HG03460 (cell line): ENCODE data around the gene TMEM101.
"Not testable (repeated sequence)": the region's sequence is repeated elsewhere in the genome, so short reads cannot be mapped to it uniquely, and the experiment has no call there.

ENCODE experiments used
- ATAC-seq: cut with Tn5 transposase; IDR thresholded peaks from one replicate; pipeline ENCODE4 v1.9.1; 2021; ENCODE audit not compliant: unreplicated experiment

Gene TMEM101

GRCh38 chr17:44024271-44024663 is 9.5 kb upstream of the TMEM101 start:
- no peak for ATAC-seq

- no peak for ATAC-seq
These were observed 8.9 kb upstream of the TMEM101 start for GRCh38 chr17:44023545-44024270.

GRCh38 chr17:44022246-44022645 is 7.5 kb upstream of the TMEM101 start:
- no peak for ATAC-seq

- not testable (repeated sequence) for ATAC-seq
These were observed 6.5 kb upstream of the TMEM101 start for GRCh38 chr17:44021227-44021626.

DNA sequence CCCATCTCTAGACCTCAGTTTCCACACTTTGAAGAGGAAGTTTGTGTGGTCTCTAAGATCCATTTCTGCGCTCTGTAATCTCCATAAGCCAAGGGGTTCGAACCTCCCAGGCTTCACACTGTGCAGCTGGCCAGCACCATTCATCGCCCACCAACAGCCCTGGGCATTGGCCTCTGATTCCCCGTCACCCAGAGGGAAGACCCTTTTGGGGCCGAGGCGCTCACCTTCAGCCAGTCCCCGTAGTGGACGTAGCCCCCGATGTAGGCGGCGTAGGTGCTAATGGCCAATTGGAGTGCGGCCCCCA is 678 bp downstream of the TMEM101 start:
- ATAC-seq: no peak

DNA sequence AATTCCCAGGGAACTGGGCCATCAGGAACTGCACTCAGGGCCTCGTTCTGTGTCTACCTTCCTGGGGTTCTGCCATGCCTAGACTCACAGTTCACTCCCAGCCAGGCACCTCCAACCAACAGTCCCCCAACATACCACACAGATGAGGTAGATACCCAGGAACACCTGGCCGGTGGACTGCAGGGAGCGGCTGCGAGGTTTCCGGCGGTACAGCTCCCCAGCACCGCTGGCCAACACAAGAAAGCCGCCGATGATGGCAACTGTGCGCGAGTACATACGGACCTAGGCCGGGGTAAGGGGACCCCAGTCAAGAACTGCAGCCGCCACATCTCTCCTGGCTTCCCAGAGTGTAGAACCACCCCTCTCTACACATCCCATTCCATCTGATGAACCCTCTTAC is 1.9 kb downstream of the TMEM101 start:
- no peak for ATAC-seq

DNA sequence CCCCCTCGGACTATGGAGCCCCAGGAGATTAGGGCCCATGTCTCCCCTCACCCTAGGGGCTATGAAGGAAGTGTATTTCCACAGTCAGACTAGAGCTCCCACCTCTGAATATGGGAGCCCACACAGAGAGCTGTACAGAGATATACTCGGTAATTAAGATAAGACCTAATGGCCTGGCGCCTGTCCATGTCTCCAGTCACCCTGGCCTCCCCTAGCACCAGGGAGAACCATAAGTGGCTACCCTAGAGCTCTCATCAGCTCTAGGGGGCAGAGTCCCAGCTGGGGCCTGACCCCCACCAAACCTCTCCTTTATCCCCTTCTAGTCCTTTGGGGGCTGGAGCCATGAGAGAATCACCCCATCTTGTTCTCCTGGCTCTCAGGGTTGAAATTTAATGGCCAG is 2.4 kb downstream of the TMEM101 start:
- ATAC-seq: no peak

DNA sequence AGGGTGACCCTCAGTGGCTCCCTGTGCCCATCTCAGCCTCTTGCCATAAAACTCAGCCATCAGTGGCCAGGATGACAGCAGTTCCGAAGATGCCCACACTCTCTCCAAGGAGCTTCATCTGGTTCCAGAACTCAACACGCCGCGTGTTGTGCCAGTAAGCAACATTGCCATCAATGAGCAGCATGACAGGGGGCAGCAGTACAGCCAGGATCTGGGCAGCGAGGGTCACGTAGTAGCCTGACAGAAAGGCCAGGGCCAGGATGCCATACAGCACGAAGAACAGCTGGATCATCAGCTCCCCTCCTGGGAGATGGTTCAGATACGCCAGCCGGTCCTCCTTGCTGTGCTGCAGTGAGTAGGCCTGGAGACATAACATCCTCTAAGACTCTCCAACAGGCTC is 2.9 kb downstream of the TMEM101 start:
- no peak for ATAC-seq

GRCh38 chr17:44010966-44011647 is 3.7 kb downstream of the TMEM101 start:
- ATAC-seq: no peak

DNA sequence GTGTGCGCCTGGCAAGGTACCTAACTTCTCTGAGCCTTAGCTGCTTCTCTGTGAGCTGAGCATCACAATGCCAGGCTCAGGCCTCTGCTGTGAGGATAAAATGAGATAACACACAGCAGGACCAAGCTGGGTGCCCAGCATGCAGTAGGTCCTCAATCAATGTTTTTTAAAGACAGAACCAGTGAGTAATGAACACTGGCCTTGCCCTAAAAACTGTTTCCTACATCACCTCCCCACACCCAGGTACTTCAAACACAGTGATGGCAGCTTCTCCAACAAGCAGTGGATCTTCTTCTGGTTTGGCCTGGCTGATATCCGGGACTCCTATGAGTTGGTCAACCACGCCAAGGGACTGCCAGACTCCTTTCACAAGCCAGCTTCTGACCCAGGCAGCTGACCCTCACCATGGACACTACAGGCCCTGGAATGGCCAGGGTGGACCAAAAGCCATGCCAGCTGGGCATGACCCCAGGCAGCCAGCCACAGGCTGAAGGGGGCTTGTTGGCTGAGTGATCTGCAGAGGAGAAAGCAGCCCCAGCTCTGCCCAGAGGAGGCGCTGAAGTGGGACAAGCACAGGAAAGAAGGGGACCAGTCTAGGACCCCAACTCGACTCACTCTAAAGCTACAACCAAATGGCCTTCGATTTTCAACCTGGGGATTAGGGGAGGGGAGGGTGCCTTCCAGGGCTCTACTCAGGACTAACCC is 6.4 kb downstream of the TMEM101 start:
- ATAC-seq: no peak

- ATAC-seq: no peak
These were observed 7.2 kb downstream of the TMEM101 start for GRCh38 chr17:44007346-44008204.

GRCh38 chr17:44006598-44007345 is 8.0 kb downstream of the TMEM101 start:
- ATAC-seq: peak; percentile 49

- ATAC-seq: no peak
These were observed 8.5 kb downstream of the TMEM101 start for GRCh38 chr17:44006272-44006597.

- ATAC-seq: no peak
These were observed 9.1 kb downstream of the TMEM101 start for GRCh38 chr17:44005527-44006271.

DNA sequence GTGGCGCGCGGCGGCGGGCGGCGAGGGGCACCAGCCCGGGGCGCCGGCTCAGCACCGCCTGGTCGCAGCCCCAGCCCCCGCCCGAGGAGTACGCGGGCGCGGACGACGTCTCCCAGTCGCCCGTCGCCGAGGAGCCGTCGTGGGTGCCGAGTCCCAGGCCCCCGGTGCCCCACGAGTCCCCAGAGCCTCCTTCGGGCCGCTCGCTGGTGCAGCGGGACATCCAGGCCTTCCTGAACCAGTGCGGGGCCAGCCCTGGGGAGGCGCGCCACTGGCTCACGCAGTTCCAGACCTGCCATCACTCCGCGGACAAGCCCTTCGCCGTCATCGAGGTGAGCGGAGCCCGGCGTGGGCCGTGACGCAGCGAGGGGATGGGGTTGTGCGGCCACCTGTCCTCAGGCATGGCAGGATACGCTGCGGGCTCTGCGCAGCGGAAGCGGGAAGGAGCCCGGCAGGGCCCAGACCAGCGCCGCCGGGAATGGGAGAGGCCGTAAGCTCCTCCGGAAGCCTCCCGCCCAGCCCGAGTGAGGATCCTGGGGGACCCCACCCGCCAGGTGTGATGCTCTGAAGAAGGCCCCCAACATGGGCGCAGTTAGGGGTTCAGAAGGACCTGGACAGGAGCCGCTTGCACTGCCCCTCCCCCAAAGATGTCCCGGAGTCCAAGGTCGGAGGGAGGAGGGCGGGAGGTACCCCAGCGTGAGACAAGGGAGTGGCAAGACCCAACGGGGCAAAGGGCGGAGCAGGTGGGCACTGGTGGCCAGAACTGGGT is 9.8 kb downstream of the TMEM101 start:
- ATAC-seq: no peak

GRCh38 chr17:44004077-44004760 is 10.5 kb downstream of the TMEM101 start, which contains the start of gene NAGS:
TSS of gene NAGS (plus strand) at chr17:44004622. CDS start at chr17:44004664, 42 bp downstream.
- no peak for ATAC-seq

DNA sequence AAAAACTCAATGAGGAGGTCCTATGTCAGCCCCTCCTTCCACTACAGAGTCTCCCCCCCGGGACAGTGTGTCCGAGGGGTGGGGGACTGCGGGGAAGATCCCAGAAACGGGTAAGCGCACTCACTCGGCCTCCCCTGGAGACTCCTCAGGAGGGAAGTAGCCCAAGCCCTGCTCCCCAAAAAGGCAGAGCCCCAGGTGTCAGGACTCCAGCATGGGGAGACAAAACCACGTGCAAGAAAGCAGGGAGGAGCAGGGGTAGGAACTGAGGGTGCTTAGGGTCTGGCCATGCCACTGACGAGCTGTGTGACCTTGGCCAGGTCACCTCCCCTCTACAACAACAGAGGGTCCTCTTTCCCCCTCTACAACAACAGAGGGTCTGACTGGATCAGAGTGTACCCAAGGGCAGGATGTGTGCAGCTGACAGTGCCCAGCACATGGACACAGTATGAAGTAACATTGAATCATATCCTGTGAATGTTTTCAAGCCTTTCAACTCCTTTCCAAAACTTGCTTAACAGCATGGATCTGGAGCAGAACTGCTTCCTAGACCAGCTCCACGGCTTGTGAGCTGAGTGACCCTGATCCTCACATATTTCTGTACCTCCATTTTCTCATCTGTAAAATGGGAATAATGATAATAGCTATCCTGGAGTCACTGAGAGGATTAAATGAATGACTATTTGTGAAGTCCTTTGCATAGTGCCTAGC is 12.5 kb downstream of the TMEM101 start:
- ATAC-seq: no peak

DNA sequence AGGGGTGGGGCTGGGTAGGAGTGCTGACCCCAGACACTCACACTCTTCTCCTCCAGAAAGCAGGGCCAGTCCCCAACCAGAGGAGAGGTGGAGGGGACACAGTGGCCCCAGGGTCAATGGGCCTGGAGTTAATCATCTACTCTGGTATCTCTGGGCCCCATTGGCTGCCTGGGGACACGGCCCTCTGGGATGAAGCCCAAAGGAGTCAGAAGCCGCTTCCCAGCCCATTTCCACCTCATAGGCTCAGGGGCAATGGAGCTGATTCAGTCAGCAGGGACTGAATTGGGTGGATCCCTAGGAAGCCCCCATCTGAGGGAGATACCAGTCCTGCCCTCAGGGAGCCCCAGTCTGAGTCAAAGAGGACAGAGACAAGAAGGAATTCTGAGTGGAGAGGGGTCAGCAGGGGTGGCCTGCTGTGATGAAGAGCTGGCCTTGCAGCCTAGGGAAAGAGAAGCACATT is 13.3 kb downstream of the TMEM101 start:
- ATAC-seq: no peak
